B cell (primary cell): ENCODE results near the gene GPR61. TPM values are rescaled to one million over a fixed set of nuclear protein-coding genes. Genes with fewer than 3 reads are reported as not detected.

Experiments
- ATAC-seq: fragments of 200-7000 bp; cut with Tn5 transposase; one replicate; pipeline ENCODE4 v1.10.0; 2021; ENCODE audit warnings: low read depth, mild to moderate bottlenecking, moderate number of reproducible peaks, moderate library complexity
- CTCF ChIA-PET: fragments of 350-600 bp; sonication (Branson Sonifier 250); formaldehyde crosslinking; loops from one replicate; lab custom pipeline; 2021; ENCODE audit warnings: antibody characterized with exemption, inconsistent platforms; lab: Charles Lee
- POLR2A ChIA-PET: fragments of 350-600 bp; sonication (Branson Sonifier 250); formaldehyde crosslinking; loops from one replicate; lab custom pipeline; 2021; ENCODE audit warnings: antibody characterized with exemption; lab: Charles Lee
- DNase-seq: peaks from one replicate; pipeline ENCODE4 v3.0.0; 2013
- H2AFZ ChIP-seq: 2 replicates; pipeline ENCODE4 v1.6.1; 2012; ENCODE audit warnings: mild to moderate bottlenecking, low read depth, low read length; ENCODE audit not compliant: insufficient read depth, poor library complexity, severe bottlenecking
- H3K27ac ChIP-seq, 2 donors: 1 replicate in 1 of 2; 2 replicates in 1 of 2; pipeline ENCODE4 v1.5.1; 2012 to 2013; ENCODE audit warnings: low read length in 2 of 2, mild to moderate bottlenecking in 2 of 2, moderate library complexity in 1 of 2
- H3K27me3 ChIP-seq, 4 experiments: fragments of 200-600 bp in 1 of 4; sonication (generic) in 1 of 4; replicated peaks in 1 of 4; 1 replicate in 2 of 4; 2 replicates in 2 of 4; pipeline versions ENCODE4 v1.6.1 to v1.7.0; 2013 to 2016; ENCODE audit warnings: low read length in 3 of 4, mild to moderate bottlenecking in 2 of 4, mixed read lengths in 1 of 4, moderate library complexity in 1 of 4; ENCODE audit not compliant: insufficient read depth in 4 of 4, control insufficient read depth in 3 of 4; ENCODE audit errors: control extremely low read depth in 1 of 4
- H3K36me3 ChIP-seq, 2 experiments: replicated peaks in 1 of 2; 1 replicate in 1 of 2; 2 replicates in 1 of 2; pipeline versions ENCODE4 v1.6.1 to v1.7.1; 2013; ENCODE audit warnings: low read length in 1 of 2; ENCODE audit not compliant: insufficient read depth in 2 of 2, control insufficient read depth in 1 of 2; ENCODE audit errors: control extremely low read depth in 1 of 2, extremely low read depth in 1 of 2
- H3K4me1 ChIP-seq, 2 donors: fragments of 200-600 bp in 1 of 2; sonication (generic) in 1 of 2; 1 replicate in 1 of 2; 2 replicates in 1 of 2; pipeline versions ENCODE4 v1.5.1 to v1.6.1; 2013 to 2017; ENCODE audit warnings: low read length in 2 of 2; ENCODE audit not compliant: control insufficient read depth in 2 of 2, insufficient read depth in 2 of 2
- H3K4me2 ChIP-seq: replicated peaks from 2 replicates; pipeline ENCODE3; 2012; ENCODE audit warnings: mild to moderate bottlenecking, low read depth, low read length; ENCODE audit not compliant: poor library complexity, severe bottlenecking
- H3K4me3 ChIP-seq, 5 experiments: fragments of 200-600 bp in 1 of 5; sonication (generic) in 1 of 5; 1 replicate in 3 of 5; 2 replicates in 2 of 5; pipeline versions ENCODE4 v1.5.1 to v1.7.0; 2011 to 2016; ENCODE audit warnings: low read length in 4 of 5, mild to moderate bottlenecking in 4 of 5, low read depth in 2 of 5, control low read depth in 1 of 5, moderate library complexity in 1 of 5; ENCODE audit not compliant: insufficient read depth in 1 of 5; ENCODE audit errors: control extremely low read depth in 1 of 5, extremely low read depth in 1 of 5
- H3K79me2 ChIP-seq: fragments of 200-600 bp; sonication (generic); one replicate; pipeline ENCODE4 v1.6.0; 2016; ENCODE audit warnings: low read length; ENCODE audit not compliant: control insufficient read depth, insufficient read depth
- H3K9ac ChIP-seq: fragments of 200-600 bp; sonication (generic); 2 replicates; pipeline ENCODE4 v1.6.1; 2017; ENCODE audit warnings: mild to moderate bottlenecking, low read length, moderate library complexity
- H3K9me3 ChIP-seq, 3 donors: one replicate each; pipeline versions ENCODE4 v1.6.1 to v1.7.1; 2013; ENCODE audit warnings: low read length in 2 of 3; ENCODE audit not compliant: control insufficient read depth in 2 of 3, insufficient read depth in 1 of 3; ENCODE audit errors: control extremely low read depth in 1 of 3
- H4K20me1 ChIP-seq: 2 replicates; pipeline ENCODE4 v1.6.0; 2012; ENCODE audit warnings: mild to moderate bottlenecking, low read length; ENCODE audit not compliant: insufficient read depth, control insufficient read depth, poor library complexity, severe bottlenecking
- H3K27ac Mint-ChIP-seq: one replicate; pipeline ENCODE4 v1.8.0; 2021; ENCODE audit warnings: mixed read lengths
- H3K27me3 Mint-ChIP-seq: one replicate; pipeline ENCODE4 v1.8.0; 2021; ENCODE audit warnings: mixed read lengths
- H3K4me1 Mint-ChIP-seq: one replicate; pipeline ENCODE4 v1.8.0; 2021; ENCODE audit warnings: mixed read lengths
- H3K4me3 Mint-ChIP-seq: one replicate; pipeline ENCODE4 v1.8.0; 2021; ENCODE audit warnings: mixed read lengths
- H3K9me3 Mint-ChIP-seq: one replicate; pipeline ENCODE4 v1.8.0; 2022; ENCODE audit warnings: mixed read lengths; ENCODE audit not compliant: insufficient read depth
- EZH2 ChIP-seq: IDR thresholded peaks from 2 replicates; pipeline ENCODE4 v1.6.1; 2012; ENCODE audit warnings: borderline replicate concordance, low read depth, mild to moderate bottlenecking, moderate library complexity, low read length; ENCODE audit not compliant: insufficient read depth, poor library complexity, severe bottlenecking
- WGBS: methylation state at CpG from one replicate; pipeline ENCODE4 v1.1.5; 2013; ENCODE audit warnings: missing lambda C conversion rate; ENCODE audit not compliant: insufficient coverage; 5-methylcytosine and 5-hydroxymethylcytosine counted together
- intact Hi-C: fragments of 100-400 bp; cut with micrococcal nuclease; formaldehyde crosslinking; loops from one replicate; pipeline ENCODE4 v1.10.0; 2022
- polyA plus RNA-seq: library from polyadenylated mRNA; depleted of rRNA; stranded (reverse); fragments of >200 nt; gene quantifications from 2 replicates; pipeline ENCODE4 v1.2.3, GENCODE V29; 2012
- total RNA-seq, 2 donors: library from RNA; stranded (reverse); fragments of 120-200 nt in 1 of 2; gene quantifications; 1 replicate in 1 of 2; 2 replicates in 1 of 2; pipeline versions ENCODE4 v1.2.3 to v1.2.4, GENCODE V29; 2013 to 2022
- TF ChIP-seq, protein P1 (sequence below): fragments of 200-600 bp; IDR thresholded peaks from one replicate; pipeline ENCODE4 v1.8.0; 2022; ENCODE audit warnings: antibody characterized with exemption, mild to moderate bottlenecking

Gene GPR61
- total and polyA plus RNA-seq, 2 donors (not counting 1 experiment from before 2014, with no cell fraction given), result not detected

DNA sequence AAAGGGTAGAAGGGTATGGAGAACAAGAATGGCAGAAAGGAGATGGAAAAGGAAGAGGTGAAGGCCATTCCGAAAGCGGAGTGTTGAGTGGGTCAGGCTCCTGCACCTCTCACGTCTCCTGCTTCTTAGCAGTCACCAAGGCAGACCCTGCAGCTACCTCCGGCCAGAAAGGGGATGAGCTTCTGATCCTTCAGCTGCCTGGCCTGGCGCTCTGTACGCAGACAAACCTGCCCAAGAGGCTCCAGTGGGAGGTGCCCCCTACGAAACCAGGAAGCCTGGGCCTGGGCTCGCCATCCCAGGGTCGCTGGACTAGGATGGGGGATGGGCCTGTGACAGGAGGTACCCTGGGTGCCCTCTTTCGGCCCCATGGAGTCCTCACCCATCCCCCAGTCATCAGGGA, 3.0 kb downstream of the GPR61 start:
- H3K4me3 ChIP-seq, result no peak overlapping the region
- DNase-seq, result no peak
- H3K36me3 ChIP-seq, result no peaks in the 10 kb centered on the region
- CTCF ChIA-PET, result interaction anchor here (4.8 to 21.6 kb wide), 3 partner anchors 10 to 93 kb away, joined by 41 to 926 read pairs (median 276); partner anchors contain the start of genes AMIGO1, ATXN7L2 and CYB561D1
- intact Hi-C loops, result no loop called here
- no peaks in the 10 kb centered on the region for H4K20me1 ChIP-seq
- no peak overlapping the region for H3K4me2 ChIP-seq
- POLR2A ChIA-PET, result no interaction called here
- Mint-ChIP-seq H3K4me3 (no peak overlapping the region), H3K27me3 (peaks cover 3% of the 10 kb centered on the region), H3K27ac (no peak overlapping the region), H3K9me3 (no peaks in the 10 kb centered on the region), H3K4me1 (peaks cover 16% of the 10 kb centered on the region)
- no peak overlapping the region for H3K9ac ChIP-seq
- H3K27ac ChIP-seq, result no peak overlapping the region
- no peak for ATAC-seq
- no peaks in the 10 kb centered on the region for H3K27me3 ChIP-seq
- no peaks in the 10 kb centered on the region for H3K9me3 ChIP-seq
- no peak overlapping the region for H2AFZ ChIP-seq
- H3K79me2 ChIP-seq, result peaks cover 14% of the 10 kb centered on the region
- no peak for TF ChIP-seq EZH2
- TF ChIP-seq, protein P1, sequence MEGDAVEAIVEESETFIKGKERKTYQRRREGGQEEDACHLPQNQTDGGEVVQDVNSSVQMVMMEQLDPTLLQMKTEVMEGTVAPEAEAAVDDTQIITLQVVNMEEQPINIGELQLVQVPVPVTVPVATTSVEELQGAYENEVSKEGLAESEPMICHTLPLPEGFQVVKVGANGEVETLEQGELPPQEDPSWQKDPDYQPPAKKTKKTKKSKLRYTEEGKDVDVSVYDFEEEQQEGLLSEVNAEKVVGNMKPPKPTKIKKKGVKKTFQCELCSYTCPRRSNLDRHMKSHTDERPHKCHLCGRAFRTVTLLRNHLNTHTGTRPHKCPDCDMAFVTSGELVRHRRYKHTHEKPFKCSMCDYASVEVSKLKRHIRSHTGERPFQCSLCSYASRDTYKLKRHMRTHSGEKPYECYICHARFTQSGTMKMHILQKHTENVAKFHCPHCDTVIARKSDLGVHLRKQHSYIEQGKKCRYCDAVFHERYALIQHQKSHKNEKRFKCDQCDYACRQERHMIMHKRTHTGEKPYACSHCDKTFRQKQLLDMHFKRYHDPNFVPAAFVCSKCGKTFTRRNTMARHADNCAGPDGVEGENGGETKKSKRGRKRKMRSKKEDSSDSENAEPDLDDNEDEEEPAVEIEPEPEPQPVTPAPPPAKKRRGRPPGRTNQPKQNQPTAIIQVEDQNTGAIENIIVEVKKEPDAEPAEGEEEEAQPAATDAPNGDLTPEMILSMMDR, result no peak
- 93% methylated on average over 9 of the region's 10 CpGs for WGBS
- H3K4me1 ChIP-seq, result peaks cover 13 to 14% of the 10 kb centered on the region in 2 donors

DNA sequence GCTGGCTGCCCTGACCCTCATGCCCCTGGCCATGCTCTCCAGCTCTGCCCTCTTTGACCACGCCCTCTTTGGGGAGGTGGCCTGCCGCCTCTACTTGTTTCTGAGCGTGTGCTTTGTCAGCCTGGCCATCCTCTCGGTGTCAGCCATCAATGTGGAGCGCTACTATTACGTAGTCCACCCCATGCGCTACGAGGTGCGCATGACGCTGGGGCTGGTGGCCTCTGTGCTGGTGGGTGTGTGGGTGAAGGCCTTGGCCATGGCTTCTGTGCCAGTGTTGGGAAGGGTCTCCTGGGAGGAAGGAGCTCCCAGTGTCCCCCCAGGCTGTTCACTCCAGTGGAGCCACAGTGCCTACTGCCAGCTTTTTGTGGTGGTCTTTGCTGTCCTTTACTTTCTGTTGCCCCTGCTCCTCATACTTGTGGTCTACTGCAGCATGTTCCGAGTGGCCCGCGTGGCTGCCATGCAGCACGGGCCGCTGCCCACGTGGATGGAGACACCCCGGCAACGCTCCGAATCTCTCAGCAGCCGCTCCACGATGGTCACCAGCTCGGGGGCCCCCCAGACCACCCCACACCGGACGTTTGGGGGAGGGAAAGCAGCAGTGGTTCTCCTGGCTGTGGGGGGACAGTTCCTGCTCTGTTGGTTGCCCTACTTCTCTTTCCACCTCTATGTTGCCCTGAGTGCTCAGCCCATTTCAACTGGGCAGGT, 3.8 kb downstream of the GPR61 start:
- CTCF ChIA-PET, result interaction anchor here (1.0 to 7.8 kb wide), 6 partner anchors 11 to 441 kb away, joined by 3 to 276 read pairs (median 24); partner anchors contain the start of gene AHCYL1
- Mint-ChIP-seq H3K27ac (no peak overlapping the region), H3K4me3 (no peak overlapping the region), H3K27me3 (peaks cover 3% of the 10 kb centered on the region), H3K9me3 (no peaks in the 10 kb centered on the region), H3K4me1 (peaks cover 21% of the 10 kb centered on the region)
- Histone ChIP-seq H3K27me3 (no peaks in the 10 kb centered on the region), H4K20me1 (no peaks in the 10 kb centered on the region), H3K9me3 (no peaks in the 10 kb centered on the region), H3K4me2 (no peak overlapping the region), H3K36me3 (no peaks in the 10 kb centered on the region), H3K9ac (no peak overlapping the region), H2AFZ (no peak overlapping the region), H3K4me1 (peaks cover 14 to 17% of the 10 kb centered on the region in 2 donors), H3K79me2 (peaks cover 20% of the 10 kb centered on the region), H3K4me3 (no peak overlapping the region), H3K27ac (no peak overlapping the region)
- WGBS, result 95% methylated on average over 24 of the region's 24 CpGs
- intact Hi-C loops, result no loop called here
- DNase-seq (no peak), ATAC-seq (no peak)
- POLR2A ChIA-PET, result no interaction called here
- TF ChIP-seq EZH2, result no peak
- TF ChIP-seq, protein P1, result no peak
